Measurements from ENCODE around the gene CBLN3.
"Not testable (repeated sequence)": the region's sequence is repeated elsewhere in the genome, so short reads cannot be mapped to it uniquely, and the experiment has no call there.

Gene CBLN3

GRCh38 chr14:24399999-24400718 is 29.3 kb downstream of the CBLN3 start:
- no peak for DNase-seq

GRCh38 chr14:24399447-24399822 is 30.0 kb downstream of the CBLN3 start:
- no peak for DNase-seq

GRCh38 chr14:24398653-24399446 is 30.6 kb downstream of the CBLN3 start, which contains the start of gene NYNRIN:
Gene NYNRIN (plus strand): TSS chr14:24399003. CDS start chr14:24399247, 244 bp downstream.
- DNase-seq: no peak

- no peak for DNase-seq
Observed at GRCh38 chr14:24398293-24398652, 31.2 kb downstream of the CBLN3 start.

GRCh38 chr14:24397639-24398292 is 31.7 kb downstream of the CBLN3 start:
- no peak for DNase-seq

- no peak for DNase-seq
Observed at GRCh38 chr14:24395609-24396582, 33.6 kb downstream of the CBLN3 start.

- no peak for DNase-seq
Observed at GRCh38 chr14:24394275-24394674, 35.2 kb downstream of the CBLN3 start.

- no peak for DNase-seq
Observed at GRCh38 chr14:24392325-24393091, 37.0 kb downstream of the CBLN3 start.

- DNase-seq: no peak
Observed at GRCh38 chr14:24390701-24391468, 38.6 kb downstream of the CBLN3 start.

- DNase-seq: no peak
Observed at GRCh38 chr14:24389226-24389848, 40.1 kb downstream of the CBLN3 start.

GRCh38 chr14:24388474-24389179 is 40.8 kb downstream of the CBLN3 start:
- no peak for DNase-seq

GRCh38 chr14:24387579-24387978 is 41.9 kb downstream of the CBLN3 start:
- DNase-seq: not testable (repeated sequence)

- DNase-seq: no peak
Observed at GRCh38 chr14:24387009-24387345, 42.5 kb downstream of the CBLN3 start.

GRCh38 chr14:24385524-24385923 is 43.9 kb downstream of the CBLN3 start:
- DNase-seq: no peak

- DNase-seq: no peak
Observed at GRCh38 chr14:24384169-24384568, 45.3 kb downstream of the CBLN3 start.

- no peak for DNase-seq
Observed at GRCh38 chr14:24382064-24382371, 47.5 kb downstream of the CBLN3 start.

- no peak for DNase-seq
Observed at GRCh38 chr14:24381363-24382063, 48.0 kb downstream of the CBLN3 start.

- no peak for DNase-seq
Observed at GRCh38 chr14:24379907-24380730, 49.3 kb downstream of the CBLN3 start.

All from activated CD4-positive, alpha-beta T cell treated with anti-CD3 and anti-CD28 coated beads, Interleukin-2, Interleukin-6, amounts not matched to agents 100 ng/mL and 50 ng/mL, durations not matched to agents 16 hours and 8 hours (primary cell).